Endothelial cell of umbilical vein (primary cell): Measurements from ENCODE around the gene TGFBR2. TPM values are rescaled to one million over a fixed set of nuclear protein-coding genes. Genes with fewer than 3 reads are reported as not detected.

Experiments
- BruUV-seq: library from RNA; stranded (reverse); fragments of 400-500 nt; replicated peaks from 2 replicates; lab custom pipeline; 2021; lab: Mats Ljungman, UMichigan
- CTCF ChIA-PET: fragments of 300-600, 350-600 bp; sonication (Branson Sonifier 250); formaldehyde crosslinking; loops from one replicate; lab custom pipeline; 2021; ENCODE audit warnings: antibody characterized with exemption, inconsistent platforms; lab: Charles Lee
- POLR2A ChIA-PET: fragments of 300-600, 350-600 bp; sonication (Branson Sonifier 250); formaldehyde crosslinking; loops from one replicate; lab custom pipeline; 2021; ENCODE audit warnings: antibody characterized with exemption, inconsistent platforms; lab: Charles Lee
- DNase-seq: peaks from one replicate; pipeline ENCODE4 v3.0.0-alpha.2; 2011; ENCODE audit warnings: low read depth, low spot score
- FAIRE-seq: peaks from 2 replicates; lab custom pipeline; 2011; peaks lifted over from hg19 to GRCh38; lab: Jason Lieb, UNC
- H2AFZ ChIP-seq: 2 replicates; pipeline ENCODE4 v1.6.0; 2012; ENCODE audit warnings: low read depth, low read length, control low read depth, inconsistent platforms
- H3K27ac ChIP-seq: 2 replicates; pipeline ENCODE4 v1.5.1; 2011; ENCODE audit warnings: low read depth, mild to moderate bottlenecking, control low read depth, low read length, moderate library complexity; ENCODE audit not compliant: insufficient read depth
- H3K27me3 ChIP-seq, 2 experiments: 2 replicates each; pipeline versions ENCODE4 v1.6.0 to v1.6.1; 2011; ENCODE audit warnings: low read length in 2 of 2, mixed read lengths in 1 of 2; ENCODE audit not compliant: control insufficient read depth in 2 of 2, insufficient read depth in 2 of 2
- H3K36me3 ChIP-seq, 2 experiments: 2 replicates in 1 of 2; 3 replicates in 1 of 2; pipeline ENCODE4 v1.5.1; 2011; ENCODE audit warnings: low read length in 2 of 2, mild to moderate bottlenecking in 1 of 2, moderate library complexity in 1 of 2; ENCODE audit not compliant: control insufficient read depth in 2 of 2, insufficient read depth in 2 of 2; ENCODE audit errors: extremely low read depth in 1 of 2
- H3K4me1 ChIP-seq: 3 replicates; pipeline ENCODE4 v1.5.1; 2011; ENCODE audit warnings: mild to moderate bottlenecking, low read length; ENCODE audit not compliant: control insufficient read depth, insufficient read depth; ENCODE audit errors: extremely low read depth
- H3K4me2 ChIP-seq: 2 replicates; pipeline ENCODE4 v1.6.1; 2011; ENCODE audit warnings: low read length, control low read depth, mixed read lengths; ENCODE audit not compliant: insufficient read depth
- H3K4me3 ChIP-seq, 3 experiments: fragments of 200-600 bp in 1 of 3; sonication (generic), shearing (Covaris generic) in 1 of 3; replicated peaks in 1 of 3; 2 replicates each; pipeline ENCODE4 v1.5.1; 2011 to 2016; ENCODE audit warnings: control low read depth in 3 of 3, low read length in 3 of 3, mild to moderate bottlenecking in 2 of 3, inconsistent platforms in 1 of 3, low read depth in 1 of 3, moderate library complexity in 1 of 3; ENCODE audit not compliant: insufficient read depth in 1 of 3
- H3K79me2 ChIP-seq: 2 replicates; pipeline ENCODE4 v1.6.0; 2012; ENCODE audit warnings: low read length, inconsistent platforms; ENCODE audit not compliant: control insufficient read depth, insufficient read depth
- H3K9ac ChIP-seq: replicated peaks from 2 replicates; pipeline ENCODE3; 2011; ENCODE audit warnings: low read length, control low read depth; ENCODE audit not compliant: insufficient read depth; ENCODE audit errors: extremely low read depth
- H3K9me1 ChIP-seq: replicated peaks from 3 replicates; pipeline ENCODE4 v1.6.0; 2011; ENCODE audit warnings: mild to moderate bottlenecking, low read length; ENCODE audit not compliant: control insufficient read depth, insufficient read depth; ENCODE audit errors: extremely low read depth
- H3K9me3 ChIP-seq: replicated peaks from 2 replicates; pipeline ENCODE4 v1.5.1; 2012; ENCODE audit warnings: low read length, inconsistent platforms; ENCODE audit not compliant: control insufficient read depth, insufficient read depth
- H4K20me1 ChIP-seq: replicated peaks from 2 replicates; pipeline ENCODE3; 2011; ENCODE audit warnings: mild to moderate bottlenecking, low read length; ENCODE audit not compliant: control insufficient read depth, insufficient read depth; ENCODE audit errors: extremely low read depth
- CTCF ChIP-seq, 2 donors: IDR thresholded peaks; 1 replicate in 1 of 2; 2 replicates in 1 of 2; pipeline ENCODE4 v1.5.1; 2011; ENCODE audit warnings: low read length in 2 of 2, mild to moderate bottlenecking in 2 of 2, moderate library complexity in 2 of 2, control low read depth in 1 of 2, inconsistent platforms in 1 of 2, low read depth in 1 of 2; ENCODE audit not compliant: insufficient read depth in 1 of 2; ENCODE audit errors: extremely low read depth in 1 of 2
- EZH2 ChIP-seq: IDR thresholded peaks from 2 replicates; pipeline ENCODE4 v1.6.1; 2012; ENCODE audit warnings: borderline replicate concordance, low read depth, mild to moderate bottlenecking, moderate library complexity, low read length, inconsistent platforms; ENCODE audit not compliant: severe bottlenecking
- FOS ChIP-seq: IDR thresholded peaks from 2 replicates; pipeline ENCODE4 v1.6.1; 2011; ENCODE audit warnings: mild to moderate bottlenecking, low read length, moderate library complexity, borderline replicate concordance; ENCODE audit not compliant: insufficient read depth
- GATA2 ChIP-seq: IDR thresholded peaks from 2 replicates; pipeline ENCODE4 v1.7.0; 2011; ENCODE audit warnings: low read depth, mild to moderate bottlenecking, moderate library complexity, mixed read lengths, low read length; ENCODE audit not compliant: insufficient read length, insufficient read depth
- JUN ChIP-seq: IDR thresholded peaks from 2 replicates; pipeline ENCODE4 v1.6.1; 2011; ENCODE audit warnings: borderline replicate concordance, low read depth; ENCODE audit not compliant: insufficient read length, insufficient read depth
- MAX ChIP-seq: IDR thresholded peaks from 2 replicates; pipeline ENCODE4 v1.6.1; 2011; ENCODE audit not compliant: insufficient read depth, insufficient read length
- MYC ChIP-seq: IDR thresholded peaks from one replicate; pipeline ENCODE4 v1.6.1; 2011; ENCODE audit warnings: mild to moderate bottlenecking, low read depth, low read length
- POLR2A ChIP-seq: IDR thresholded peaks from 2 replicates; pipeline ENCODE4 v1.6.1; 2012; ENCODE audit warnings: low read depth, mild to moderate bottlenecking, control low read depth, low read length
- POLR2AphosphoS5 ChIP-seq: IDR thresholded peaks from 2 replicates; pipeline ENCODE4 v1.6.1; 2012; ENCODE audit warnings: low read depth, mild to moderate bottlenecking, control low read depth, low read length, moderate library complexity; ENCODE audit not compliant: insufficient read depth
- dilution Hi-C: fragments of 300-500 bp; cut with MboI; formaldehyde crosslinking; loops from one replicate; pipeline ENCODE4 v1.15.0; 2019; ENCODE audit warnings: low sequenced_read_pairs; ENCODE audit not compliant: extremely low pct_ligation_motif_present
- intact Hi-C: fragments of 100-400 bp; cut with micrococcal nuclease; formaldehyde crosslinking; loops from one replicate; pipeline ENCODE4 v1.10.0; 2022
- polyA plus RNA-seq, 4 experiments: library from polyadenylated mRNA; depleted of rRNA in 3 of 4; stranded (reverse) in 3 of 4; unstranded in 1 of 4; fragments of >200 nt; gene quantifications; 2 replicates each; pipeline versions ENCODE4 v1.2.1 to v1.2.3, GENCODE V29; 2011 to 2012; ENCODE audit warnings: missing spikeins in 1 of 4
- total RNA-seq: library from RNA; stranded (reverse); gene quantifications from 2 replicates; pipeline ENCODE4 v1.2.3, GENCODE V29; 2021

Gene TGFBR2
- total and polyA plus RNA-seq, 2 donors (not counting 3 experiments of a cell fraction or from before 2014, with no cell fraction given) = 227 to 250 TPM

GRCh38 chr3:30681649-30682211 lies 75.3 kb downstream of the TGFBR2 start:
- DNase-seq (peak; percentile 99), FAIRE-seq (peak; percentile 96)
- no peak overlapping the region for H2AFZ ChIP-seq
- dilution Hi-C loops (no loop called here), intact Hi-C loops (loop anchor here (1.0 to 2.0 kb wide), 10 partner anchors 8 to 392 kb away; partner anchors contain the start of gene TGFBR2)
- H3K9ac ChIP-seq = peak overlapping the region; percentile 90
- no TSS peak for BruUV-seq
- POLR2A ChIA-PET = interaction anchor here (0.7 to 1.4 kb wide), 8 partner anchors 9 to 340 kb away, joined by 3 to 8 read pairs (median 6); partner anchors contain the start of gene TGFBR2
- no peaks in the 10 kb centered on the region for H3K27me3 ChIP-seq
- H3K4me1 ChIP-seq = peaks cover 92% of the 10 kb centered on the region
- no peaks in the 10 kb centered on the region for H3K9me3 ChIP-seq
- H3K4me2 ChIP-seq = peak overlapping the region; percentile 56
- CTCF ChIA-PET = interaction anchor here (0.7 to 3.8 kb wide), 20 partner anchors 10 to 639 kb away, joined by 3 to 26 read pairs (median 6); partner anchors contain the start of gene TGFBR2
- TF ChIP-seq MAX (no peak), GATA2 (peak; percentile 99), FOS (peak; percentile 96), CTCF (IDR thresholded peaks at IDR 0.05; ENCODE audit: extremely low read depth in 1 of 2, insufficient read depth in 1 of 2, low read depth in 1 of 2, low read length in 2 of 2) (no peak), POLR2AphosphoS5 (peak; percentile 99), EZH2 (no peak), POLR2A (peak; percentile 87), JUN (peak; percentile 96), MYC (peak; percentile 6)
- no peak overlapping the region for H3K4me3 ChIP-seq
- peaks cover 69% of the 10 kb centered on the region for H3K79me2 ChIP-seq
- H3K36me3 ChIP-seq = peaks cover 23 to 54% of the 10 kb centered on the region in 2 experiments
- H4K20me1 ChIP-seq = no peaks in the 10 kb centered on the region
- peak overlapping the region; percentile 98 for H3K27ac ChIP-seq
- H3K9me1 ChIP-seq = no peaks in the 10 kb centered on the region
